H1 (cell line): Measurements from ENCODE around the gene LRRC56. TPM values are rescaled to one million over a fixed set of nuclear protein-coding genes. Genes with fewer than 3 reads are reported as not detected.

Experiments used
- BRCA1 ChIP-seq: IDR thresholded peaks from 2 replicates; pipeline ENCODE4 v1.6.1; 2012; ENCODE audit warnings: low read depth, low read length, improper control_type of control experiment
- EP300 ChIP-seq, 2 experiments: IDR thresholded peaks; 1 replicate in 1 of 2; 2 replicates in 1 of 2; pipeline ENCODE4 v1.6.1; 2011 to 2012; ENCODE audit warnings: low read depth in 2 of 2, low read length in 2 of 2, mild to moderate bottlenecking in 2 of 2, borderline replicate concordance in 1 of 2, inconsistent platforms in 1 of 2, moderate library complexity in 1 of 2
- KDM1A ChIP-seq: fragments of 200-600, 300-600 bp; sonication (generic); IDR thresholded peaks from 2 replicates; pipeline ENCODE4 v1.7.1; 2016; ENCODE audit warnings: mild to moderate bottlenecking, low read length, borderline replicate concordance
- RXRA ChIP-seq: IDR thresholded peaks from 2 replicates; pipeline ENCODE4 v1.6.1; 2011; ENCODE audit warnings: low read depth, mild to moderate bottlenecking, low read length, moderate library complexity; ENCODE audit not compliant: insufficient read depth
- SIN3A ChIP-seq, 2 experiments: IDR thresholded peaks in 1 of 2; conservative IDR thresholded peaks in 1 of 2; 2 replicates each; pipeline ENCODE4 v1.6.1; 2011 to 2012; ENCODE audit warnings: low read length in 2 of 2, improper control_type of control experiment in 1 of 2, low read depth in 1 of 2, mild to moderate bottlenecking in 1 of 2
- TAF7 ChIP-seq: optimal IDR thresholded peaks from 2 replicates; pipeline ENCODE3; 2011; ENCODE audit warnings: low read depth, mild to moderate bottlenecking, inconsistent platforms, low read length, moderate library complexity, borderline replicate concordance
- ZNF274 ChIP-seq: IDR thresholded peaks from 2 replicates; pipeline ENCODE4 v1.7.0; 2012; ENCODE audit warnings: low read length, borderline replicate concordance; ENCODE audit errors: extremely low read depth
- polyA plus RNA-seq, 7 experiments: library from polyadenylated mRNA; depleted of rRNA in 3 of 7; stranded (reverse) in 5 of 7; unstranded in 2 of 7; fragments of >200 nt in 5 of 7; fragments of 200-250 nt in 2 of 7; gene quantifications; 1 replicate in 5 of 7; 2 replicates in 1 of 7; 4 replicates in 1 of 7; pipeline versions ENCODE4 v1.2.1 to v1.2.3, GENCODE V29; 2011 to 2013; ENCODE audit warnings: missing spikeins in 2 of 7, mixed read lengths in 2 of 7
- total RNA-seq: library from RNA; stranded (reverse); fragmentation: NEBNext Ultra II Directional; extraction: Animal tissue kit (Norgen Biotek cat#: 25700); gene quantifications from 2 replicates; pipeline ENCODE4 v1.2.1, GENCODE V29; 2021

The LRRC56 gene
- total and polyA plus RNA-seq, 2 of the 8 experiments (the other 6 are each of a cell fraction or from before 2014, with no cell fraction given): 0.94 to 1.9 TPM

DNA sequence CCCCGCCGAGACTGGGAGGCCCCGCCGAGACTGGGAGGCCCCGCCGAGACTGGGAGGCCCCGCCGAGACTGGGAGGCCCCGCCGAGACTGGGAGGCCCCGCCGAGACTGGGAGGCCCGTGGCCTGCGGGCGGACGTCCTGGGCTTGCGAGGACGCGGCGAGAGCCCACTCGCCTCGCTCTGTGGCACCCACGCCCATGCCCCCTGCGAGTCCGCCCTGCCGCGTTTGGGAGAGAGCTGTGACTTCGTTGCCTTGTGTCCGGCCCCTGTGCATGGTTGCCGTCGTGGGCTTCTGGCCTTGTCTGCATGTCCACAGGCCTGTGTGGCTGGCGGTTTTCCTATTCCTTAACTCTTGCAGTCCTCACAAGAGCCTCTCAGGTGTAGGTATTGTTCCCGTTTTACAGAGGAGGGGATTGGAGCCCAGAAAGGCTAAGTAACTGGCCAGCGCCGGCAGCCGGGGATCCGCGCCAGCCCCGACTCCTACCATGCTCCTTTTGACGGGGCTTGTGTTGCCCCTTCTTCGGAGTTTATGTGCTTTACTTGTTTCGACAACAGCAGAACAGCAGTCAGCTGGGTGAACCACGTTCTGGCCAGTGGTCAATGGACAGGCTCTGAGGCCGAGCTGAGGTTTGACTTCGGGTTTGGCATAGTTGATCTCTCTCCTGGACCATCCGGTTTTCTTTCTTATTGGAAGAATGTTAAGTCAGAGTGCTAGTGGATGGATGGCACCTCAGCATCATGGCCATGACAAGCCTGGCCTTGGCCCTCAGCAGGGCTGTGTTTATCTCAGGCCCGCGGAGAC is 39.7 kb downstream of the LRRC56 start (continued):
- TF ChIP-seq SIN3A (conservative IDR thresholded peaks at IDR 0.05 in 1 of 2, IDR thresholded peaks at IDR 0.05 in 1 of 2; ENCODE audit: low read depth in 1 of 2, low read length in 2 of 2): 0 out of 4 replicates have a peak, but pooled peaks of 1 of the 2 experiments have one; percentile 19
- no peak for TF ChIP-seq ZNF274
- no peak for TF ChIP-seq EP300 (IDR thresholded peaks at IDR 0.05; ENCODE audit: borderline replicate concordance in 1 of 2, low read depth in 2 of 2, low read length in 2 of 2)
- no peak for TF ChIP-seq KDM1A
- no peak for TF ChIP-seq BRCA1
- no peak for TF ChIP-seq TAF7
- no peak for TF ChIP-seq RXRA
- TF ChIP-seq, all 59 proteins: peak for 3
